ENCODE data around the gene ITGA11.

ITGA11 gene

GRCh38 chr15:68354268-68354667 lies 77.7 kb downstream of the ITGA11 start:
- H3K4me3 ChIP-seq (replicated peaks; ENCODE audit: insufficient read depth, low read length): no peak overlapping the region
- no peaks in the 10 kb centered on the region for H3K27me3 ChIP-seq (ENCODE audit: insufficient read depth, poor library complexity, severe bottlenecking)
- DNase-seq (ENCODE audit: low read depth in 1 of 2, low spot score in 1 of 2): no peak
- no peak overlapping the region for H3K27ac ChIP-seq (replicated peaks)
- TF ChIP-seq GABPA (IDR thresholded peaks at IDR 0.05; ENCODE audit: low read depth): no peak
- TF ChIP-seq CTCF (IDR thresholded peaks at IDR 0.05; ENCODE audit: insufficient read depth, low read length): no peak
- TF ChIP-seq POLR2AphosphoS5 (IDR thresholded peaks at IDR 0.05; ENCODE audit: low read depth): no peak
- TF ChIP-seq REST (IDR thresholded peaks at IDR 0.05; ENCODE audit: insufficient replicate concordance, low read depth): no peak
- no peak for TF ChIP-seq SPI1 (IDR thresholded peaks at IDR 0.05; ENCODE audit: borderline replicate concordance, low read depth)

GRCh38 chr15:68353421-68354135 lies 78.4 kb downstream of the ITGA11 start:
- Histone ChIP-seq H3K4me3 (replicated peaks; ENCODE audit: insufficient read depth, low read length) (no peak overlapping the region), H3K27ac (replicated peaks) (no peak overlapping the region), H3K27me3 (ENCODE audit: insufficient read depth, poor library complexity, severe bottlenecking) (no peaks in the 10 kb centered on the region)
- DNase-seq (ENCODE audit: low read depth in 1 of 2, low spot score in 1 of 2): no peak
- TF ChIP-seq GABPA (IDR thresholded peaks at IDR 0.05; ENCODE audit: low read depth): no peak
- TF ChIP-seq CTCF (IDR thresholded peaks at IDR 0.05; ENCODE audit: insufficient read depth, low read length): no peak
- TF ChIP-seq REST (IDR thresholded peaks at IDR 0.05; ENCODE audit: insufficient replicate concordance, low read depth): no peak
- no peak for TF ChIP-seq POLR2AphosphoS5 (IDR thresholded peaks at IDR 0.05; ENCODE audit: low read depth)
- TF ChIP-seq SPI1 (IDR thresholded peaks at IDR 0.05; ENCODE audit: borderline replicate concordance, low read depth): no peak

- DNase-seq (ENCODE audit: low read depth in 1 of 2, low spot score in 1 of 2): peak; percentile 50 to 72
- no peak overlapping the region for H3K4me3 ChIP-seq (replicated peaks; ENCODE audit: insufficient read depth, low read length)
- peak; percentile 85 for TF ChIP-seq SPI1 (IDR thresholded peaks at IDR 0.05; ENCODE audit: borderline replicate concordance, low read depth)
- no peak for TF ChIP-seq CTCF (IDR thresholded peaks at IDR 0.05; ENCODE audit: insufficient read depth, low read length)
- H3K27ac ChIP-seq (replicated peaks): no peak overlapping the region; the same call in 1 of the 2 replicates
- no peaks in the 10 kb centered on the region for H3K27me3 ChIP-seq (ENCODE audit: insufficient read depth, poor library complexity, severe bottlenecking)
Measured at GRCh38 chr15:68352401-68353062, 79.4 kb downstream of the ITGA11 start.

All from HL-60 (cell line).